GM12891 (cell line): ENCODE measurements around the gene ADAMTS17.

Experiments used
- POLR2A ChIP-seq: IDR thresholded peaks from 2 replicates; pipeline ENCODE4 v1.6.1; 2011; ENCODE audit warnings: low read depth, low read length, control low read depth
- POLR2AphosphoS5 ChIP-seq: IDR thresholded peaks from 2 replicates; pipeline ENCODE4 v1.6.1; 2011; ENCODE audit warnings: low read depth, low read length, control low read depth
- SPI1 ChIP-seq: IDR thresholded peaks from 2 replicates; pipeline ENCODE4 v1.6.1; 2011; ENCODE audit warnings: low read depth, low read length, control low read depth
- TAF1 ChIP-seq: IDR thresholded peaks from 2 replicates; pipeline ENCODE4 v1.6.1; 2011; ENCODE audit warnings: low read depth, low read length, control low read depth

- TF ChIP-seq POLR2A (no peak), SPI1 (no peak), POLR2AphosphoS5 (no peak), TAF1 (no peak)
Measured at GRCh38 chr15:100383302-100384107, 41.7 kb upstream of the ADAMTS17 start.
